Muscle of leg (tissue), 11 donors: ENCODE results near the gene ABCG5. TPM values are rescaled to one million over a fixed set of nuclear protein-coding genes. Genes with fewer than 3 reads are reported as not detected.

Source experiments
- DNase-seq: peaks from one replicate; pipeline ENCODE4 v3.0.0; 2013
- H3K27ac ChIP-seq: one replicate; pipeline ENCODE4 v1.5.1; 2013; ENCODE audit warnings: mild to moderate bottlenecking, low read length, control low read depth
- H3K27me3 ChIP-seq: one replicate; pipeline ENCODE4 v1.6.1; 2013; ENCODE audit warnings: low read length; ENCODE audit not compliant: control insufficient read depth, insufficient read depth
- H3K36me3 ChIP-seq: one replicate; pipeline ENCODE4 v1.6.1; 2013; ENCODE audit warnings: low read length; ENCODE audit not compliant: control insufficient read depth, insufficient read depth
- H3K4me1 ChIP-seq: one replicate; pipeline ENCODE4 v1.6.1; 2013; ENCODE audit warnings: low read length; ENCODE audit not compliant: control insufficient read depth, insufficient read depth
- H3K4me3 ChIP-seq: one replicate; pipeline ENCODE4 v1.5.1; 2013; ENCODE audit warnings: low read length, control low read depth
- H3K9me3 ChIP-seq: replicated peaks from 2 replicates; pipeline ENCODE4 v1.6.1; 2013; ENCODE audit warnings: low read depth, low read length; ENCODE audit not compliant: control insufficient read depth
- WGBS: methylation state at CpG from one replicate; pipeline ENCODE4 v1.1.5; 2013; ENCODE audit warnings: missing lambda C conversion rate; ENCODE audit not compliant: insufficient coverage; 5-methylcytosine and 5-hydroxymethylcytosine counted together
- polyA plus RNA-seq, 8 donors: library from polyadenylated mRNA; unstranded; fragments of 120-200 nt; gene quantifications; one replicate each; pipeline versions ENCODE4 v1.2.1 to v1.2.3, GENCODE V29; 2013; ENCODE audit warnings: inconsistent platforms in 1 of 8, low replicate concordance in 1 of 8; ENCODE audit not compliant: insufficient read length in 8 of 8, insufficient read depth in 1 of 8
- total RNA-seq: library from RNA; stranded (reverse); fragments of 120-200 nt; gene quantifications from one replicate; pipeline ENCODE4 v1.2.4, GENCODE V29; 2013

ABCG5 gene
- total and polyA plus RNA-seq, 9 donors = 0.06 to 0.78 (median 0.11) TPM; not detected in 3

- Histone ChIP-seq H3K4me3 (no peak overlapping the region), H3K27ac (no peak overlapping the region), H3K4me1 (no peaks in the 10 kb centered on the region), H3K9me3 (no peaks in the 10 kb centered on the region), H3K27me3 (no peaks in the 10 kb centered on the region), H3K36me3 (no peaks in the 10 kb centered on the region)
- DNase-seq = peak; percentile 35
- WGBS = no CpG with 5 or more reads among the region's 1 CpG
These were observed 74.4 kb downstream of the ABCG5 start for GRCh38 chr2:43764086-43764705.

- no peaks in the 10 kb centered on the region for H3K9me3 ChIP-seq
- DNase-seq = no peak
- H3K27ac ChIP-seq = no peak overlapping the region
- WGBS = no CpG with 5 or more reads among the region's 2 CpGs
- H3K36me3 ChIP-seq = no peaks in the 10 kb centered on the region
- H3K27me3 ChIP-seq = no peaks in the 10 kb centered on the region
- H3K4me1 ChIP-seq = no peaks in the 10 kb centered on the region
- H3K4me3 ChIP-seq = no peak overlapping the region
These were observed 75.5 kb downstream of the ABCG5 start for GRCh38 chr2:43763091-43763490.

Other genes starting within 250 kb of the ABCG5 start
- 14.4 TPM for gene THADA, start 242.8 kb downstream of the ABCG5 start, total RNA-seq
- 10 to 100 TPM; 17.0 to 24.3 (median 18.1) TPM for gene THADA, start 242.8 kb downstream of the ABCG5 start, polyA plus RNA-seq
- 15.3 TPM for gene PLEKHH2, start 201.6 kb downstream of the ABCG5 start, total RNA-seq
- gene PLEKHH2, start 201.6 kb downstream of the ABCG5 start, polyA plus RNA-seq = 10 to 100 TPM in 1 of 8 donors, 1 to 10 TPM in 7; 3.7 to 10.5 (median 6.3) TPM
- 2.2 TPM for gene C1GALT1C1L, start 162.4 kb downstream of the ABCG5 start, total RNA-seq
- gene C1GALT1C1L, start 162.4 kb downstream of the ABCG5 start, polyA plus RNA-seq = 1 to 10 TPM; 1.2 to 2.0 (median 1.5) TPM
- 22.3 TPM for gene DYNC2LI1, start 64.8 kb downstream of the ABCG5 start, total RNA-seq
- 10 to 100 TPM; 14.9 to 21.1 (median 17.2) TPM for gene DYNC2LI1, start 64.8 kb downstream of the ABCG5 start, polyA plus RNA-seq
- not detected for gene ABCG8, start 132 bp upstream of the ABCG5 start, total RNA-seq
- 1 to 10 TPM in 1 of 8 donors, under 1 TPM in 4, not detected in 3; 0.05 to 1.3 (median 0.13) TPM for gene ABCG8, start 132 bp upstream of the ABCG5 start, polyA plus RNA-seq
- 53.9 TPM for gene LRPPRC, start 157.2 kb upstream of the ABCG5 start, total RNA-seq
- gene LRPPRC, start 157.2 kb upstream of the ABCG5 start, polyA plus RNA-seq = 10 to 100 TPM; 58.6 to 84.7 (median 66.8) TPM